Measurements from ENCODE around the gene ACTL10.

- TF ChIP-seq TARDBP (IDR thresholded peaks at IDR 0.05) = no peak
- TF ChIP-seq FOXM1 (IDR thresholded peaks at IDR 0.05; ENCODE audit: borderline replicate concordance) = no peak
- TF ChIP-seq FOXK2 (IDR thresholded peaks at IDR 0.05) = no peak
- TF ChIP-seq SUZ12 (IDR thresholded peaks at IDR 0.05) = no peak
- no peak for TF ChIP-seq CTBP1 (IDR thresholded peaks at IDR 0.05; ENCODE audit: borderline replicate concordance)
- TF ChIP-seq L3MBTL2 (conservative IDR thresholded peaks at IDR 0.05) = no peak
- TF ChIP-seq HDGF (IDR thresholded peaks at IDR 0.05; ENCODE audit: borderline replicate concordance) = no peak
- TF ChIP-seq, protein P1, sequence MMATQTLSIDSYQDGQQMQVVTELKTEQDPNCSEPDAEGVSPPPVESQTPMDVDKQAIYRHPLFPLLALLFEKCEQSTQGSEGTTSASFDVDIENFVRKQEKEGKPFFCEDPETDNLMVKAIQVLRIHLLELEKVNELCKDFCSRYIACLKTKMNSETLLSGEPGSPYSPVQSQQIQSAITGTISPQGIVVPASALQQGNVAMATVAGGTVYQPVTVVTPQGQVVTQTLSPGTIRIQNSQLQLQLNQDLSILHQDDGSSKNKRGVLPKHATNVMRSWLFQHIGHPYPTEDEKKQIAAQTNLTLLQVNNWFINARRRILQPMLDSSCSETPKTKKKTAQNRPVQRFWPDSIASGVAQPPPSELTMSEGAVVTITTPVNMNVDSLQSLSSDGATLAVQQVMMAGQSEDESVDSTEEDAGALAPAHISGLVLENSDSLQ (IDR thresholded peaks at IDR 0.05) = no peak
- TF ChIP-seq SP1 (IDR thresholded peaks at IDR 0.05) = no peak
Observed at GRCh38 chr20:33701629-33702450, 35.1 kb downstream of the ACTL10 start.

Data from HEK293T (cell line).